Gastrocnemius medialis (tissue), 4 donors: ENCODE data around the gene ETS2.

ENCODE experiments used
- POLR2A ChIP-seq, 2 donors: fragments of 450-650 bp; IDR thresholded peaks; one replicate each; pipeline ENCODE4 v1.6.1; 2017; ENCODE audit warnings: antibody characterized with exemption in 2 of 2, mild to moderate bottlenecking in 2 of 2, moderate library complexity in 2 of 2
- TF ChIP-seq, protein P1 (sequence below), 5 experiments: fragments of 450-650 bp in 3 of 5; fragments of 200-600 bp in 2 of 5; sonication (generic) in 2 of 5; IDR thresholded peaks in 4 of 5; conservative IDR thresholded peaks in 1 of 5; 1 replicate in 4 of 5; 2 replicates in 1 of 5; pipeline ENCODE4 v1.5.1; 2016 to 2019; ENCODE audit warnings: antibody characterized with exemption in 5 of 5, mild to moderate bottlenecking in 3 of 5, moderate library complexity in 3 of 5

DNA sequence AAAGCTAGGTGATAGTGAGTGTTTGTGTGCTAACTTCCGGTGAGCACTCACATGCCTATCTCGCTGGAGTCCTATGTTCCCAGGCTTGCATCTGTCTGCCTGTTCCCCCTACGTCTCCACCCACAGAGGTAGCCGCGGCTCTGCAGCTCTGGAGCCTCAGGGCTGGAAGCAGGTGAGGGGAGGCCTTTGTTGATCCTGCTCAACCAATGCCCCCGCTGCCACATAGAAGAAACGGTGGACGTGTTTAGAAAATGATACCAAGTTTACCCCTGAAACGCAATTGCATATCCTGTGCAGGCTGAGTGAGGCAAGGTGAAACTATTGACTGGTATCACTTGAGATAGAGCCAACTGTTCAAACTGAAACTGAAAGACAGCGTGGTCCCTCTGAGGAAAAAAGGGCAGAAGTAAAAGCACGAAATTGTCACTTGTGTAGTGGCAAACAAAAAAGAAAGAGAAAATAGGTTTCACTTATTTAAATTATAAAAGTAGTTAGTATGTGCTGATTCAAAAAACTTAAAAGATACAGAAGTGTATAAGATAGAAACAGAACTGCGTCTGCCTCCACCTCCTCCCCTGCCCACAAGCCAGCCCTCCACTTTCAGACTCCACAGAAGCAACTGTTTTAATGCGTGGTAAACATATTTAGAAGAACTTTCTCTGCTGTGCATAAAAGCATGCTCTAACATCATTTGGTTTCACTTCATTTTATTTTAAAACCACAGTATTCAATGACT is 38.6 kb upstream of the ETS2 start:
- no peak for TF ChIP-seq POLR2A (IDR thresholded peaks at IDR 0.05)
- TF ChIP-seq, protein P1, sequence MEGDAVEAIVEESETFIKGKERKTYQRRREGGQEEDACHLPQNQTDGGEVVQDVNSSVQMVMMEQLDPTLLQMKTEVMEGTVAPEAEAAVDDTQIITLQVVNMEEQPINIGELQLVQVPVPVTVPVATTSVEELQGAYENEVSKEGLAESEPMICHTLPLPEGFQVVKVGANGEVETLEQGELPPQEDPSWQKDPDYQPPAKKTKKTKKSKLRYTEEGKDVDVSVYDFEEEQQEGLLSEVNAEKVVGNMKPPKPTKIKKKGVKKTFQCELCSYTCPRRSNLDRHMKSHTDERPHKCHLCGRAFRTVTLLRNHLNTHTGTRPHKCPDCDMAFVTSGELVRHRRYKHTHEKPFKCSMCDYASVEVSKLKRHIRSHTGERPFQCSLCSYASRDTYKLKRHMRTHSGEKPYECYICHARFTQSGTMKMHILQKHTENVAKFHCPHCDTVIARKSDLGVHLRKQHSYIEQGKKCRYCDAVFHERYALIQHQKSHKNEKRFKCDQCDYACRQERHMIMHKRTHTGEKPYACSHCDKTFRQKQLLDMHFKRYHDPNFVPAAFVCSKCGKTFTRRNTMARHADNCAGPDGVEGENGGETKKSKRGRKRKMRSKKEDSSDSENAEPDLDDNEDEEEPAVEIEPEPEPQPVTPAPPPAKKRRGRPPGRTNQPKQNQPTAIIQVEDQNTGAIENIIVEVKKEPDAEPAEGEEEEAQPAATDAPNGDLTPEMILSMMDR (IDR thresholded peaks at IDR 0.05 in 4 of 5, conservative IDR thresholded peaks at IDR 0.05 in 1 of 5) = no peak
